ENCODE results near the gene CRABP1.

- TF ChIP-seq, protein P1, sequence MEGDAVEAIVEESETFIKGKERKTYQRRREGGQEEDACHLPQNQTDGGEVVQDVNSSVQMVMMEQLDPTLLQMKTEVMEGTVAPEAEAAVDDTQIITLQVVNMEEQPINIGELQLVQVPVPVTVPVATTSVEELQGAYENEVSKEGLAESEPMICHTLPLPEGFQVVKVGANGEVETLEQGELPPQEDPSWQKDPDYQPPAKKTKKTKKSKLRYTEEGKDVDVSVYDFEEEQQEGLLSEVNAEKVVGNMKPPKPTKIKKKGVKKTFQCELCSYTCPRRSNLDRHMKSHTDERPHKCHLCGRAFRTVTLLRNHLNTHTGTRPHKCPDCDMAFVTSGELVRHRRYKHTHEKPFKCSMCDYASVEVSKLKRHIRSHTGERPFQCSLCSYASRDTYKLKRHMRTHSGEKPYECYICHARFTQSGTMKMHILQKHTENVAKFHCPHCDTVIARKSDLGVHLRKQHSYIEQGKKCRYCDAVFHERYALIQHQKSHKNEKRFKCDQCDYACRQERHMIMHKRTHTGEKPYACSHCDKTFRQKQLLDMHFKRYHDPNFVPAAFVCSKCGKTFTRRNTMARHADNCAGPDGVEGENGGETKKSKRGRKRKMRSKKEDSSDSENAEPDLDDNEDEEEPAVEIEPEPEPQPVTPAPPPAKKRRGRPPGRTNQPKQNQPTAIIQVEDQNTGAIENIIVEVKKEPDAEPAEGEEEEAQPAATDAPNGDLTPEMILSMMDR (IDR thresholded peaks at IDR 0.05; ENCODE audit: low read length) = no peak
- TF ChIP-seq EZH2 (optimal IDR thresholded peaks at IDR 0.05; ENCODE audit: low read depth, low read length) = no peak
Measured at GRCh38 chr15:78389738-78390137, 49.6 kb downstream of the CRABP1 start.
